ENCODE measurements around the gene MTCH1. TPM values are rescaled to one million over a fixed set of nuclear protein-coding genes. Genes with fewer than 3 reads are reported as not detected.

MTCH1 gene
- total RNA-seq, 4 donors from 2014 or later, result 85.6 to 127 (median 116) TPM

- H3K27ac ChIP-seq, result no peak overlapping the region
- no peak overlapping the region for H3K4me3 ChIP-seq
- peaks cover 0 to 58% of the 10 kb centered on the region in 2 donors for H3K36me3 ChIP-seq
- no peaks in the 10 kb centered on the region for H3K9me3 ChIP-seq
- intact Hi-C loops (cut with DNase I; ENCODE audit: low total_unique reads) (no loop called here), in situ Hi-C loops (cut with MboI; ENCODE audit: low sequenced_read_pairs in 4 of 4) (no loop called here)
- peaks cover 29 to 38% of the 10 kb centered on the region in 2 donors for H3K4me1 ChIP-seq
- ATAC-seq, result no peak
- H3K27me3 ChIP-seq, result no peaks in the 10 kb centered on the region
- no peak for TF ChIP-seq POLR2A (IDR thresholded peaks at IDR 0.05)
- TF ChIP-seq, protein P1, sequence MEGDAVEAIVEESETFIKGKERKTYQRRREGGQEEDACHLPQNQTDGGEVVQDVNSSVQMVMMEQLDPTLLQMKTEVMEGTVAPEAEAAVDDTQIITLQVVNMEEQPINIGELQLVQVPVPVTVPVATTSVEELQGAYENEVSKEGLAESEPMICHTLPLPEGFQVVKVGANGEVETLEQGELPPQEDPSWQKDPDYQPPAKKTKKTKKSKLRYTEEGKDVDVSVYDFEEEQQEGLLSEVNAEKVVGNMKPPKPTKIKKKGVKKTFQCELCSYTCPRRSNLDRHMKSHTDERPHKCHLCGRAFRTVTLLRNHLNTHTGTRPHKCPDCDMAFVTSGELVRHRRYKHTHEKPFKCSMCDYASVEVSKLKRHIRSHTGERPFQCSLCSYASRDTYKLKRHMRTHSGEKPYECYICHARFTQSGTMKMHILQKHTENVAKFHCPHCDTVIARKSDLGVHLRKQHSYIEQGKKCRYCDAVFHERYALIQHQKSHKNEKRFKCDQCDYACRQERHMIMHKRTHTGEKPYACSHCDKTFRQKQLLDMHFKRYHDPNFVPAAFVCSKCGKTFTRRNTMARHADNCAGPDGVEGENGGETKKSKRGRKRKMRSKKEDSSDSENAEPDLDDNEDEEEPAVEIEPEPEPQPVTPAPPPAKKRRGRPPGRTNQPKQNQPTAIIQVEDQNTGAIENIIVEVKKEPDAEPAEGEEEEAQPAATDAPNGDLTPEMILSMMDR (IDR thresholded peaks at IDR 0.05 in 4 of 5, conservative IDR thresholded peaks at IDR 0.05 in 1 of 5), result no peak
- DNase-seq, result no peak
Observed at GRCh38 chr6:36924131-36924530, 61.9 kb downstream of the MTCH1 start.

GRCh38 chr6:36920546-36920945 is 65.5 kb downstream of the MTCH1 start:
- Histone ChIP-seq H3K27me3 (no peaks in the 10 kb centered on the region), H3K27ac (peak overlapping the region in 3 of 4 donors; percentile 45 to 48 (median 46)), H3K4me1 (peaks cover 13 to 24% of the 10 kb centered on the region in 2 donors), H3K9me3 (no peaks in the 10 kb centered on the region), H3K4me3 (no peak overlapping the region), H3K36me3 (peaks cover 0 to 82% of the 10 kb centered on the region in 2 donors)
- in situ Hi-C loops (cut with MboI; ENCODE audit: low sequenced_read_pairs in 4 of 4), result no loop called here
- DNase-seq, result no peak
- peak; percentile 32 to 48 for ATAC-seq
- TF ChIP-seq POLR2A (IDR thresholded peaks at IDR 0.05), result no peak
- TF ChIP-seq, protein P1 (IDR thresholded peaks at IDR 0.05 in 4 of 5, conservative IDR thresholded peaks at IDR 0.05 in 1 of 5), result no peak
- intact Hi-C loops (cut with DNase I; ENCODE audit: low total_unique reads), result no loop called here

- Histone ChIP-seq H3K36me3 (peaks cover 0 to 82% of the 10 kb centered on the region in 2 donors), H3K4me3 (no peak overlapping the region), H3K4me1 (peaks cover 13 to 24% of the 10 kb centered on the region in 2 donors), H3K9me3 (no peaks in the 10 kb centered on the region), H3K27me3 (no peaks in the 10 kb centered on the region), H3K27ac (peak overlapping the region in 2 of 4 donors; percentile 16 to 48)
- intact Hi-C loops (cut with DNase I; ENCODE audit: low total_unique reads), result no loop called here
- TF ChIP-seq, protein P1 (IDR thresholded peaks at IDR 0.05 in 4 of 5, conservative IDR thresholded peaks at IDR 0.05 in 1 of 5), result no peak
- TF ChIP-seq POLR2A (IDR thresholded peaks at IDR 0.05), result no peak
- in situ Hi-C loops (cut with MboI; ENCODE audit: low sequenced_read_pairs in 4 of 4), result no loop called here
- ATAC-seq (no peak), DNase-seq (no peak)
Observed at GRCh38 chr6:36920049-36920448, 65.9 kb downstream of the MTCH1 start.

Other genes with a start within 250 kb of the MTCH1 start
- gene CPNE5, start 146.8 kb downstream of the MTCH1 start, total RNA-seq, result under 1 TPM in 1 of 4 donors, not detected in 3; 0.11 TPM
- 10 to 100 TPM in 3 of 4 donors, 1 to 10 TPM in 1; 5.4 to 18.7 (median 16.8) TPM for gene PPIL1, start 111.4 kb downstream of the MTCH1 start, total RNA-seq
- 10 to 100 TPM; 30.8 to 53.2 (median 38.8) TPM for gene C6orf89, start 100.2 kb downstream of the MTCH1 start, total RNA-seq
- gene PI16, start 31.5 kb downstream of the MTCH1 start, total RNA-seq, result 1 to 10 TPM in 3 of 4 donors, under 1 TPM in 1; 0.87 to 3.2 (median 2.5) TPM
- 1 to 10 TPM in 3 of 4 donors, under 1 TPM in 1; 0.39 to 6.2 (median 5.0) TPM for gene FGD2, start 19.5 kb upstream of the MTCH1 start, total RNA-seq
- 10 to 100 TPM in 2 of 4 donors, 1 to 10 TPM in 2; 5.0 to 23.0 (median 13.0) TPM for gene PIM1, start 184.0 kb upstream of the MTCH1 start, total RNA-seq

Data from gastrocnemius medialis (tissue), 4 donors.